ENCODE data around the gene ZSCAN5B.
A peak's percentile ranks its signal among the peaks of the same experiment; 100 is the strongest.
"Not testable (repeated sequence)": the region's sequence is repeated elsewhere in the genome, so short reads cannot be mapped to it uniquely, and the experiment has no call there.

The ZSCAN5B gene, protein sequence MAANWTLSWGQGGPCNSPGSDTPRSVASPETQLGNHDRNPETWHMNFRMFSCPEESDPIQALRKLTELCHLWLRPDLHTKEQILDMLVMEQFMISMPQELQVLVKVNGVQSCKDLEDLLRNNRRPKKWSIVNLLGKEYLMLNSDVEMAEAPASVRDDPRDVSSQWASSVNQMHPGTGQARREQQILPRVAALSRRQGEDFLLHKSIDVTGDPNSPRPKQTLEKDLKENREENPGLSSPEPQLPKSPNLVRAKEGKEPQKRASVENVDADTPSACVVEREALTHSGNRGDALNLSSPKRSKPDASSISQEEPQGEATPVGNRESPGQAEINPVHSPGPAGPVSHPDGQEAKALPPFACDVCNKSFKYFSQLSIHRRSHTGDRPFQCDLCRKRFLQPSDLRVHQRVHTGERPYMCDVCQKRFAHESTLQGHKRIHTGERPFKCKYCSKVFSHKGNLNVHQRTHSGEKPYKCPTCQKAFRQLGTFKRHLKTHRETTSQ

DNA sequence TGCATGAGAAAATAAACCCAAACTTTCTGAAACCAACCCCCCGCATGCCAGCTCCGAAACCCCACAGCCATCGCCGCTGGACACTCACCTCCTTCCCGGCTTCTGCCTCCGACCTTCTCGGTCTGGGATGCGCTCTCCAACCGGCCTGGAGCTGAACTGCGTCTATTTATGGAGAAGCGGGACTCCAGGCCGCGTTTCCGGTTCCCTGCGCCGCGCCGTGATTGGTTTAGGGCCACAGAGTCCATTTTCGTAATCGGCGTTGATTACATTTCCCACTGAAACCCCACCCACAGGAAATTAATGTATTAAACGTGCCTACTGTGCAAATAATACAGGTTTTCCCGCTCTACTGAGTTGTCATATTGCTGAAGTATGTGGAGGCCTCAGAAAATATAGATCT, at the start of gene ZSCAN5B:
ZSCAN5B (minus strand) TSS at position 138 of the 400 bp plus-strand sequence. CDS start 4,731 bp downstream, outside the sequence.
- not testable (repeated sequence) for DNase-seq (ENCODE audit: low spot score)

DNA sequence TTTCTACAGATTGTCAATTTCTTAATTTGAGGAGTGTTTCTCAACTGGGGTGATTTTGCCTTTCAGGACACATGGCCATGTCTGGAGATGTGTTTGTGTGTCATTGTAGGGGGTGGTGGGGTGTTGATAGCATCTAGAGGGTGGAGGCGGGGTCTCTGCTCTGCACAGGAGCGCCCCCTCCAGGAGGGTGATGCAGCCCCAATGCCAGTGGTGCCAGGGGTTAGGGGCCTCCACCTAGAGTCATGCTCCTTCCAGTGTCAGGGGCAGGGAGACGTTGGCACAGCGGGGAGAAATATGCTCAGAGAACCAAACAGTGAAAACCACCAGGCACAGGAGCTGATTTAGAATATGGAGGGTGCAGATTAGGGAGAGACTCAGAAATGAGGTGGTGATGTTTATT, 48.2 kb upstream of the ZSCAN5B start:
- not testable (repeated sequence) for DNase-seq (ENCODE audit: low spot score)

DNA sequence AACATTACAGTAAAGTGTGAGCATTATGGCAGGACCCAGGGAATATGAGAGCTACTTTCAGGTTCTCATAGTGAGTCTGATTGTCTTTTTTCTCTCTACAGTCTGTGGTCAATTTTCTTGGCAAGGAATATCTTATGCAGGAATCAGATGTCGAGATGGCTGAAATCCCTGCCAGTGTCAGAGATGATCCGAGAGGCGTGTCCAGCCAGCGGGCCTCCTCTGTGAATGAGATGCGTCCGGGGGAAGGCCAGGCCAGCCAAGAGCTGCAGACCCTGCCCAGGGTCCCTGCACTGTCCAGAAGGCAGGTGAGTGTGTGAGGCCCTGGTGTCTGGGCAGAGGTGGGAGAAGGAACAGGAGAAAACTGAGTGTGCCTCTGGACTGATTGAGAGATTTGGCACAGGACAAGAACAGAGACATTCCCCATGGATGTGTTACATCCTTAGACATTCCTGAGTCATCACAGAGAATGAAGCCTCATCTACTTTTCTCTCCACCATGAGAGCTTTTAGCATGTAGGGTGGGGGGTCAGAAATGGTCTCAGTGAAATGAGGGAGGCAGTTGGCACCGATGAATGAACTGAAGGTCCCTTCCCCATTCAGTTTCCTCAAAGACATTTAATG, 47.6 kb upstream of the ZSCAN5B start:
- no peak for DNase-seq (ENCODE audit: low spot score)

DNA sequence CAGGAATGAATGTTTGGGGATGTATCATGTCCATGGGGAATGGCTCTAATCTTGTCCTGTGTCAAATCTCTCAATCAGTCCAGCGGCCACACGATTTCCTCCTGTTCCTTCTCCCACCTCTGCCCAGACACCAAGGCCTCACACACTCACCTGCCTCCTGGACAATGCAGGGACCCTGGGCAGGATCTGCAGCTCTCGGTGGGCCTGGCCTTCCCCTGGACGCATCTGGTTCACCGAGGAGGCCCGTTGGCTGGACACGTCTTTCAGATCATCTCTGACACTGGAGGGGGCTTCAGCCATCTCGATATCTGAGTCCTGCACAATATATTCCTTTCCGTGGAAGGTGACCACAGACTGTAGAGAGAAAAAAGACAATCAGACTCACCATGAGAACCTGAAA, 25.9 kb upstream of the ZSCAN5B start:
- DNase-seq (ENCODE audit: low spot score), result no peak

DNA sequence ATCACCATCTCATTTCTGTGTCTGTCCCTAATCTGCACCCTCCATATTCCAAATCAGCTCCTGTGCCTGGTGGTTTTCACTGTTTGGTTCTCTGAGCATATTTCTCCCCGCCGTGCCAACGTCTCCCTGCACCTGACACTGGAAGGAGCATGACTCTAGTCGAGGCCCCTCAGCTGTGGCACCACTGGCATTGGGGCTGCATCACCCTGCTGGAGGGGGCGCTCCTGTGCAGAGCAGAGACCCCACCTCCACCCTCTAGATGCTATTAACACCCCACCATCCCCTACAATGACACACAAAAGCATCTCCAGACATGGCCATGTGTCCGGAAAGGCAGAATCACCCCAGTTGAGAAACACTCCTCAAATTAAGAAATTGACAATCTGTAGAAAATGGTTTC, 25.3 kb upstream of the ZSCAN5B start:
- DNase-seq (ENCODE audit: low spot score), result no peak

DNA sequence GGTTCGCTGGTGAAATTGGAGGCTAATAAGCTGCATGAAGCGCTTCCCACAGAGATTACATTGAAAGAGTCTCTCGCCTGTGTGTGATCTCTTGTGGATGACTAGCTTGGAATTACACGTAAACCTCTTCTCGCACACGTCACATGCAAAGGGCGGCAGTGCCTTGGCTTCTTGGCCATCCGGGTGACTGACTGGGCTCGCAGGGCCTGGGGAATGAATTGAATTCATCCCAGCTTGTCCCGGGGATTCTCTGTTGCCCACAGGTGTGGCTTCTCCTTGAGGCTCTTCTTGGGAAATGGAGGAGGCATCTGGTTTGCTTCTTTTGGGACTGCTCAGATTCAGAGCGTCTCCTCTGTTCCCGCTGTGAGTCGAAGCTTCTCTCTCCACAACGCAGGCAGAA, 24.3 kb upstream of the ZSCAN5B start:
- DNase-seq (ENCODE audit: low spot score), result no peak

DNA sequence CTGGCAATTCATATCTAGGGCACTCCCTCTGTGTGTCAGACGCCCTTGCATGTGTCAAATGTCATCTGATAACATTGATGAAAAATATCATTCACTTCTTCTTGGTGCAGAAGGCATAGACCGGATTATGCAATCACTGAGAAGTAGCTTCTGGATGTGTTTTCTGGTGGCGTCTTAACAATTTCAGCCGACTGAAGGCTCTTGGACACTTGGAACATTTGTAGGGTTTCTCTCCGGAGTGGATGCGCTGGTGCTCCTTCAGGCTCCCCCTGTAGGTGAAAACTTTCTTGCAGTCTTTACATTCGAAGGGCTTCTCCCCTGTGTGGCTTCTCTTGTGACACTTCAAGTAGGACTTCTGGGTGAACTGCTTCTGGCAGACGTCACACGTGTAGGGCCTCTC, 23.9 kb upstream of the ZSCAN5B start:
- DNase-seq (ENCODE audit: low spot score), result not testable (repeated sequence)

DNA sequence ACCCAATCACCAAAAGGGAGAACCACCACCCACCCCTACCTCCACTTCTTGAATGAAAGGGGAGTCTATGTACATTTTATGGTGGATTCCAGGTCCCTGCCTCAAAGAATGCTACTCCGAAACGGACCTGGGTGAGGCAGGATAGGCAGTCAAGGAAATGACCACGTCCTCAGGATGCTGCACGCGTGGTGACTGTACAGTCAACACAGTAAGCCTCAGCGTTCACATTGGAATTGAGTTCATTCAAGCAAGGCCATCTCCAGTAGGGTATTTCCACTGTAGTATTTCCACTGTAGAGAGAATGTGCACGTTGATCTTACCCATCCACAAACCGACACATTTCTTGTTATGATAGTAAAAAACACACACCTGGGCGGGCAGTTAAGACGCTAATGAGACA, 21.4 kb upstream of the ZSCAN5B start:
- no peak for DNase-seq (ENCODE audit: low spot score)

DNA sequence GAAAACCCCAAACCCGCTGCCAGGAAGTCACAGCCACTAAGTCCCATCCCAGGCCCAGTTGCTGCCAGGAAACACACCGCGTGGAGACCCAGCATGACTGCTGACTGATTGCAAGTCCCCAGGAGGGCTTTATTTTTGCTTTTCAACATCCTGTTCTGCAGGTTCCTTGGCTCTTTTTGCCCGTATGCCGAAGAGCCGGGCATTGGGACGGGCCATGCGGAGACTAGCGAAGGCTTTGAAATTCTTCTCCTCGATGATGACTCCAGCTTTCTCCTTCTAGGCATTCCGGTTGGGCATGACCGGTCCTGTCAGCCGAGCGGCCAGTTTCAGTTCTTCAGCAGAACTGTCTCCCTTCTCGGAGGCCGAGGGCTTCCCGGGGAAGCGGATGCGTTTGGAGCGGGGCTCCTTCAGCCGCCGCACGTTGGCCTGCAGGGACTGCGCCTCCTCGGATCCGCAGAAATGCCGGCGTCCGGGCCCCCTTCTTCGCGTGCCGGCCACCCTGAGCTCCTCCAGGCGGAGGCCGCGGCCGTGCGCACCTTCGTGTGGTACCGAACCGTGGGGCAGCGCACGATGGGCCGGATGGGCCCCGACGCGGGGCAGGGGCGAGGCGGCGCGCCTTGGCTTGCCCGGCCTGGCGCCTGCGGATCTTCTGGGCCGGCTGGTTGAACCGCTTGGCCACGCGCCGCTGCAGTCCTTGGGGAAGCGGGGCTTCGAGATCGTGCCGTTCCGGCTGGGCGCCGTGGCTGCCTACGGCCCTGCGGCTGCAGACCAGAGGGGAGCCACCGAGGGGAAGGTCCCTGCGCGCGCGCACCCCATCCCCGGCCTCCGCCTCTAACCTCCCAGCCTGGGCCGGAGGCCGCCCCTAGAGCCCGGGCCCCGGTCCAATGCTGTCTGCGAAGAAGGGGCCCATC, 19.7 kb upstream of the ZSCAN5B start:
- peak; percentile 68 for DNase-seq (ENCODE audit: low spot score)

DNA sequence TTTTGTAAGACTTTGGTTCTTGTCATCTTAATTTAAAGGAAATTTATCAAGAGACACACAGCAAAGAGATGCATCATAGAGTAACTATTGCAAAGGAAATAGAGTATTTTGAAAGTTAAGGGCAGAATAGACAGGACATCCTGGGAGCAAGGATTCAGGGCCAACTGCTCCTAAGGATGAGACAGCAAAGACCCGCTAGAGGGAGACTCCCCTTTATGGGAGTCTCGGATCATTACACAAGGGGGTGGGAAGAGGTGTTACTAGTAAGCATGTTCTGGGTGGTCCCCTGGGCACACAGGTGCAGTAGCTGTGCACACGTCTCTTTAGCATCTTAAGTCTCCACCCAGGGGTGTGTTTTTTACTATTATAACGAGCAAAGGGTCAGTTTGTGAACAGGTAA, 14.1 kb upstream of the ZSCAN5B start:
- DNase-seq (ENCODE audit: low spot score), result no peak

DNA sequence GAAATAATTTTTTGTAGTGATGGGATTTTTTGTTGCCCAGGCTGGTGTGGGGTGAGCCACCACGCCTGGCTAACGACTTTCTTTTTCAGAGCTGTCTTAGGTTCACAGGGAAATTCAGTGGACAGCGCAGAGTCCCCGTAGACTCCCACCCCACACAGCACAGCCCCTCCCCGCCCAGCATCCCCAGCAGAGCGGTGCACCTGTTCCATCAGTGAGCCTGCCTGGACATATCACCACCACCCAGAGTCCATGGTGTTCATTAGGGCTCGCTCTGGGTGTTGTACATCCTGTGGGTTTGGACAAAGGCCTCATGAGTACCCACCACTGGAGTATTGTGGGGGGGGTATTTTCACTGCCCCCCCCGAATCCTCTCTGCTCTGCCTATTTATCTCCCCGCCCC, 12.5 kb upstream of the ZSCAN5B start:
- not testable (repeated sequence) for DNase-seq (ENCODE audit: low spot score)

DNA sequence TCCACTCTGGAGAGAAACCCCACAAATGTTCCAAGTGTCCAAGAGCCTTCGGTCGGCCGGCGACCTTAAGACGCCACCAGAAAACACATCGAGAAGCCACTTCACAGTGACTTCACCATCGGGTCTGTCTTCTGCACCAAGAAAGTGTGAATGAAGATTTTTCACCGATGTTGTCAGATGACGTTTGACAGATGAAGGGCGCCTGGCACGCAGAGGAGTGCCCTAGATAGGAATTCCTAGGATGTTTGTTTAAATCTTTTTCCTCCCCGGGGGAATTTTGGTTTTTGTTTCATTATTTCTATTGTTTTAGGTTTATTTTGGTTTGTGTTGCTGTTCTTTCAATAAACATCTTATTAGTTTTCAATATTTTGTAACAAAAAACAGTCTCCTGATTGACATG, 11.5 kb upstream of the ZSCAN5B start:
- no peak for DNase-seq (ENCODE audit: low spot score)

DNA sequence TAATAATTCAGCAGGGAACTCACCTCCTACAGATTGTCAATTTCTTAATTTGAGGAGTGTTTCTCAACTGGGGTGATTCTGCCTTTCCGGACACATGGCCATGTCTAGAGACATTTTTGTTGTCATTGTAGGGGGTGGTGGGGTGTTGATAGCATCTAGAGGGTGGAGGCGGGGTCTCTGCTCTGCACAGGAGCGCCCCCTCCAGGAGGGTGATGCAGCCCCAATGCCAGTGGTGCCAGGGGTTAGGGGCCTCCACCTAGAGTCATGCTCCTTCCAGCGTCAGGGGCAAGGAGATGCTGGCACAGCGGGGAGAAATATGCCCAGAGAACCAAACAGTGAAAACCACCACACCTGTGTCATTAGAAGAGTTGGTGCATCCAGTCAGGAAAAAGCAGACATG, 10.0 kb upstream of the ZSCAN5B start:
- not testable (repeated sequence) for DNase-seq (ENCODE audit: low spot score)

DNA sequence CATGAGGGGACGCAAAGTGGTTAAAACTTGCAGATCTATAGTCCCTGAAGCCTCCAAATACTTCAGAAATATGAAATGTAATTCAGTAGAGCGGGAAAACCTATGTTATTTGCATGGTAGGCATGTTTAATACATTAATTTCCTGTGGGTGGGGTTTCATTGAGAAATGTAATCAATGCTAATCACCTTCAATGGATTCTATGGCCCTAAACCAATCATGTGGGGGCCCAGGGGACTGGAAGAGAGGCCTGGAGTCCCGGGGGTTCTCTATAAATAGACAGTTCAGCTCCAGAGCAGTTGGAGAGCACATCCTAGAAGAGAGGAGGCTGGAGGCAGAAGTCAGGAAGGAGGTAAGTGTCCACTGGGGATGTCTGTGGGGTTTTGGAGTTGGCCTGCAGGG, 4.4 kb upstream of the ZSCAN5B start, which contains the start of gene ZSCAN5C:
ZSCAN5C (plus strand) TSS at position 301 of the 400 bp plus-strand sequence. CDS start 3,641 bp downstream, outside the sequence.
- no peak for DNase-seq (ENCODE audit: low spot score)

DNA sequence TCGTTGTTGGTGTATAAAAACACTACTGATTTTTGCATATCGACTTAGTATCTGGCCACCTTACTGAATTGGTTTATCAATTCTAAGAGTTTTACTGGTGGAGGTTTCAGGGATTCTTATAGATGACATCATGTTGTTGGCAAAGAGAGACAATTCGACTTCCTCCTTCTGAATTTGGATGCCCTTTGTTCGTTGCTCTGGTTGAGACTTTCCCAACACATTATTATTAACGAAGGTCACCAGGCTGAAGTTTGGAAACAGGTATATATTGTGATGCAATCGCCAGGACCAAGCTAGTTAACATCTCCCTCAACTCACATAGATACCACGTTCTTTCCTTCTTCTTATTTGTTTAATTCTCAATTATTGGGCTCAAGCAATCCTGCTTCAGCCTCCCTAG, 2.1 kb upstream of the ZSCAN5B start:
- DNase-seq (ENCODE audit: low spot score), result no peak

DNA sequence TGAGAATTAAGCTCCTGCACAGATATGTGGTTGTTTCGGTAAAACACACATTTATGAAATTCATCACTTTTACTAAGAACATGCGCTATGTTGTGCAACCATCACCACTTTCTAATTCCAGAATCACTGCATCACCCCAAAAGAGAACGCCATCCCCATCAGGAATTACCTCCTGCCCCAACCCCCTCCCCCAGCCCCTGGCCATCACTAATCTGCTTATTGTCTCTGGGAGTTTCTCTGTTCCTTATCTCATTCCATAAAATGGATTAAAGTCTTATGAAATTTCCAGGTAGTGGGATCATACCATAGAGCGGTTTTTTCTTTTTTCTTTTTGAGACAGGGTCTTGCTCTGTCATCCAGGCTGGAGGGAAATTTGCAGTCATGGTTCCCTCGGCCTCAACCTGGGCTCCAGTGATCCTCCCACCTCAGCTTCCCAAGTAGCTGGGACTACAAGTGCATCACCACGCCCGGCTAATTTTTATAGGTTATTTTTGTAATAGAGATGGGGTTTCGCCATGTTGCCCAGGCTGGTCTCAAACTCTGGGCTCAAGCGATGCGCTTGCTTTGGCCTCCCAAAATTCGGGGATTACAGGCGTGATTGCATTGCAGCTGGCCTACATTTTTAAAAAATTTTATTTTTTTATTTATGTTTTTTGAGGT, 3.5 kb downstream of the ZSCAN5B start:
- DNase-seq (ENCODE audit: low spot score), result no peak

DNA sequence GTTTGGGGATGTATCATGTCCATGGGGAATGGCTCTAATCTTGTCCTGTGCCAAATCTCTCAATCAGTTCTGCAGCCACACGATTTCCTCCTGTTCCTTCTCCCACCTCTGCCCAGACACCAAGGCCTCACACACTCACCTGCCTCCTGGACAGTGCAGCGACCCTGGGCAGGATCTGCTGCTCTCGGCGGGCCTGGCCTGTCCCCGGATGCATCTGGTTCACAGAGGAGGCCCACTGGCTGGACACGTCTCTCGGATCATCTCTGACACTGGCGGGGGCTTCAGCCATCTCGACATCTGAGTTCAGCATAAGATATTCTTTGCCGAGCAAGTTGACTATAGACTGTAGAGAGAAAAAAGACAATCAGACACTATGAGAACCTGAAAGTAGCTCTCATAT, 5.9 kb downstream of the ZSCAN5B start:
- DNase-seq (ENCODE audit: low spot score), result no peak

DNA sequence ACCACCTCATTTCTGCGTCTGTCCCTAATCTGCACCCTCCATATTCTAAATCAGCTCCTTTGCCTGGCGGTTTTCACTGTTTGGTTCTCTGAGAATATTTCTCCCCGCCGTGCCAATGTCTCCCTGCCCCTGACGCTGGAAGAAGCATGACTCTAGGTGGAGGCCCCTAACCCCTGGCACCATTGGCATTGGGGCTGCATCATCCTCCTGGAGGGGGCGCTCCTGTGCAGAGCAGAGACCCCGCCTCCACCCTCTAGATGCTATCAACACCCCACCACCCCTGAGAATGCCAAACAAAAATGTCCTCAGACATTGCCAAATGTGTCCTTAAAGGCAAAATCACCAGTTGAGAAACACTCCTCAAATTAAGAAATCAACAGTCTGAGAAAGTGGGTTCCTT, 6.5 kb downstream of the ZSCAN5B start:
- no peak for DNase-seq (ENCODE audit: low spot score)

DNA sequence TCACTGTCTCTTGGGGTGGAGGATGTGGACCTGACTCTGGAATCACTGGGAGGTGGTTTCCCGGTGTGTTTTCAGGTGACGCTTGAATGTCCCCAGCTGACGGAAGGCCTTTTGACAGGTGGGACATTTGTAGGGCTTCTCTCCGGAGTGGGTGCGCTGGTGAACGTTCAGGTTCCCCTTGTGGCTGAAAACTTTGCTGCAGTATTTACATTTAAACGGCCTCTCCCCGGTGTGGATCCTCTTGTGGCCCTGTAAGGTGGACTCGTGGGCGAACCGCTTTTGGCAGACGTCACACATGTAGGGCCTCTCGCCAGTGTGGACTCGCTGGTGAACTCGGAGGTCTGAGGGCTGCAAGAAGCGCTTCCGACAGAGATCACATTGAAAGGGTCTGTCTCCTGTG, 7.8 kb downstream of the ZSCAN5B start:
- no peak for DNase-seq (ENCODE audit: low spot score)

DNA sequence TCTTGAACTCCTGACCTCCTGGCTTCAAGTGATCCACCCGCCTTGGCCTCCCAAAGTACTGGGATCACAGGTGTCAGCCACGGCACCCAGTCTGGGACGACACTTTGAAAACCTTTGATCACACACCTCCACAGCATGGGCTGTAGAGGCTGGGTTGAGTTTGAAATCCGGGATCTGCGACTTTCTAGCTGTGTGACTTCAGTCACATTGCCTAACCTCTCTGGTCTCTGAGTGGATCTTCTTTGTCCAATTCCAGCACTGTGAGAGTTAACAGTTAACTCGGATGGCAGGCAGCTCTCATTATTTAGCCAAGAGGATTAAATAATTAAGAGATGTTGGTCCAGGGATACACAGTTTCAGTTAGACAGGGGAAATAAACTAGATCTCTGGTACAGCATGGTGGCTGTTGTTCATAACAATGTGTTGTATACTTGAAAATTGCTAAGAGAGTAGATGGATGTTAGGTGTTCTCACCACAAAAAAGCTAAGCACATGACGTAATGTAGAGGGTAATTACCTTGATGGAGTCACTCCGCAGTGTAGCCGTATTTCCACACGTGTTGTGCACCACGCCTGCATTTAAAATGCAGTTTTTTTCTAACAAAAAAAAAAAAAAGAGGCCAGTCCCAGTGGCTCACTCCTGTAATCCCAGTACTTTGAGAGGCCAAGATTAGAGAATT, 19.9 kb downstream of the ZSCAN5B start:
- no peak for DNase-seq (ENCODE audit: low spot score)

DNA sequence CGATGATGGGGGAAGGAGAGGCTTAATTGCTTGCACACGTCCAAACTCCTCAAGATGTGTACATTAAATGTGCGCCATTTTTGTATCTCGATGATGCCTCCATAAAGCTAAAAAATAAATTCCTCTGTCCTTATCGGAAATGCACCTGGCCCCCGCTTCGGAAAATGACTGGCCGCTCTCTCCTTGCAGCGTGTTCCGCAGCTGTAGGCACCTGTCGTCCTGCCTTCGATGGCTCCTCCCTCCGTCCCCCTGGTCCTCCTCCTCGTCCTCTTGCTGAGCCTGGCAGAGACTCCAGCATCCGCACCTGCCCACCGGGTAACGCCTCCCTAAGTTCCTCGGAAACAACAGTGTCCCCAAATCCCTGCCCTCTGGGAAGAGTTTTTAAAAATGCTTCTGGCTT, 20.7 kb downstream of the ZSCAN5B start:
- no peak for DNase-seq (ENCODE audit: low spot score)
